GM18520 (cell line): Measurements from ENCODE around the gene DOCK1.
"Not testable (repeated sequence)": the region's sequence is repeated elsewhere in the genome, so short reads cannot be mapped to it uniquely, and the experiment has no call there.

Experiments
- ATAC-seq: cut with Tn5 transposase; IDR thresholded peaks from one replicate; pipeline ENCODE4 v1.9.1; 2021; ENCODE audit not compliant: unreplicated experiment

DOCK1 gene

GRCh38 chr10:126902157-126902556 lies 3.1 kb upstream of the DOCK1 start:
- ATAC-seq: no peak

GRCh38 chr10:126903656-126904360 lies 1.4 kb upstream of the DOCK1 start:
- ATAC-seq: no peak

- no peak for ATAC-seq
Observed at GRCh38 chr10:126904516-126904817, 761 bp upstream of the DOCK1 start.

- no peak for ATAC-seq
Observed at GRCh38 chr10:126905776-126906703, 812 bp downstream of the DOCK1 start.

- ATAC-seq: no peak
Observed at GRCh38 chr10:126906704-126907422, 1.6 kb downstream of the DOCK1 start.

GRCh38 chr10:126907423-126907970 lies 2.3 kb downstream of the DOCK1 start:
- no peak for ATAC-seq

- no peak for ATAC-seq
Observed at GRCh38 chr10:126908225-126908624, 3.0 kb downstream of the DOCK1 start.

GRCh38 chr10:126908729-126909128 lies 3.5 kb downstream of the DOCK1 start:
- no peak for ATAC-seq

GRCh38 chr10:126909147-126909546 lies 3.9 kb downstream of the DOCK1 start:
- no peak for ATAC-seq

- no peak for ATAC-seq
Observed at GRCh38 chr10:126910196-126910595, 5.0 kb downstream of the DOCK1 start.

- ATAC-seq: no peak
Observed at GRCh38 chr10:126910798-126911197, 5.6 kb downstream of the DOCK1 start.

GRCh38 chr10:126911301-126911700 lies 6.1 kb downstream of the DOCK1 start:
- ATAC-seq: no peak

- ATAC-seq: no peak
Observed at GRCh38 chr10:126913316-126913715, 8.1 kb downstream of the DOCK1 start.

- ATAC-seq: no peak
Observed at GRCh38 chr10:126914561-126914960, 9.3 kb downstream of the DOCK1 start.

- not testable (repeated sequence) for ATAC-seq
Observed at GRCh38 chr10:126916952-126917351, 11.7 kb downstream of the DOCK1 start.

- no peak for ATAC-seq
Observed at GRCh38 chr10:126917375-126917774, 12.1 kb downstream of the DOCK1 start.

GRCh38 chr10:126917975-126918908 lies 13.0 kb downstream of the DOCK1 start:
- ATAC-seq: no peak

GRCh38 chr10:126919426-126919825 lies 14.2 kb downstream of the DOCK1 start:
- no peak for ATAC-seq

- no peak for ATAC-seq
Observed at GRCh38 chr10:126921162-126921561, 15.9 kb downstream of the DOCK1 start.

GRCh38 chr10:126921974-126922525 lies 16.8 kb downstream of the DOCK1 start:
- no peak for ATAC-seq
